GM15510 (cell line): Measurements from ENCODE around the gene KRT81.

Experiments used
- POLR2A ChIP-seq: IDR thresholded peaks from 3 replicates; pipeline ENCODE4 v1.6.1; 2011; ENCODE audit warnings: borderline replicate concordance; ENCODE audit not compliant: insufficient read length; ENCODE audit errors: extremely low read depth

Gene KRT81

DNA sequence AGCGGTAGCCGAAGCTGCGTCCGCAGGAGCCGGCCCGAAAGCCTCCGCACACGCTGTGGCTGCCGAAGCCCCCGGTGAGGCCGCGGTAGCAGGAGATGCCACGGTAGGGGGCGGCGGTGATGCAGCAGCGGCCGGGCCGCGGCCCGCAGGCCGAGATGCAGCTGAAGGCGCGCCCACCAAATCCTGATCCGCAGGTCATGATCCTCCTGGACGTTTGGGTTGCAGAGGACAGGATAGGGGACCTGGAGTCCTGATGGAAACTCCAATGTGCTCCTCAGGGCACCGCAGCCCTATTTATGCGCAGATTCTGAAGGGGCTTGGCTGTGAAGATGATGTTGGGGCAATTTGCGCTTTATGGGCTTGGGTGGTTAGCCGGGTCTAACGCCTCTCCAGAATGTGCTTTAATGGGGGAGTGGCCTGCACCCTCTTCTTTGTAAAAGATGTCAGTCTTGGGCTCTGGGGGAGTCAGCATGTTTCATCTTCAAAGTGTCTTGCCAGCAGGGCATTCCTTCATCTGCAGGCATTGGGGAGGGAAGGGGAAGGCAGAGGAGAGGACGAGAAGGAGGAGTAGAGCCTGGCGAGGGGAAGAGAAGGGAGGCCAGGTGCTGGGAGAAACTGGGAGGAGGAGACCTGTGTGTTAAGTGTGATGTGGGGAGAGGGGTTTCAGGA is at the start of gene KRT81:
Gene KRT81, minus strand, starts transcription at position 268 of the 669 bp plus-strand sequence. Its CDS starts 69 bp downstream, at position 199.
- TF ChIP-seq POLR2A, result no peak

DNA sequence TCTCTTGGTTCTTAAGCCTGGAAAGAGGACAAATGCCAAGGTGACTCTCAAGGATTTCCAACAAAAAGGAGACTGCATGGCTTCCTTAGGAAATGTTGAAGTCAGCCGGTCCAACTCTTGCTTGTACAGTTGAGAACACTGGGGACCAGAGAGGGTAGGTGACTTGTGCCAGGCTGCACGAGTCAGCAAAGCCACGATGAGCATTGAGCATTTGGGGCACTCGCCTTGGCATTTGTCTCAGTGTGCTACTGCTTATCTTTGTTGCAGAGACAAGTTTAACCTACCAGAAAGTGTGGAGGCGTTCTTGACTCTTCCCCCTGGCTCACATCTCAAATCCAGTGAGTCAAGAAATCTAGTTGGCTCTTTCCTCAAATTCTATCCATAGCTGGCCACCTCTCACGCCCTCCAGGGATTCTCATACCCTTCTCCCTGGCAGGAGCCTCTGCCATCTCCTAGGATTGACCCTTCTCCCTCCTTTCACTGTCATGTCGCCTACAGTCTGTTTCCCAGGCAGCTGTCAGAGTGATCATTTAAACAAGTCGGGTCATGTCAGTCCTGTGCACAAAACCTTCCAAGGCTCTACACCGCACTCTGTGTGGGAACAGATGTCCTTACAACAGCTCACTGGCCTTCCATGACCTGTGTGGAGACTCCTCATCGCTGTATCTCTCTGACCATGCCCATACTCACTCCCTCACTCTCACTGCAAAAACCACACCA is 47.1 kb upstream of the KRT81 start:
- TF ChIP-seq POLR2A, result no peak

DNA sequence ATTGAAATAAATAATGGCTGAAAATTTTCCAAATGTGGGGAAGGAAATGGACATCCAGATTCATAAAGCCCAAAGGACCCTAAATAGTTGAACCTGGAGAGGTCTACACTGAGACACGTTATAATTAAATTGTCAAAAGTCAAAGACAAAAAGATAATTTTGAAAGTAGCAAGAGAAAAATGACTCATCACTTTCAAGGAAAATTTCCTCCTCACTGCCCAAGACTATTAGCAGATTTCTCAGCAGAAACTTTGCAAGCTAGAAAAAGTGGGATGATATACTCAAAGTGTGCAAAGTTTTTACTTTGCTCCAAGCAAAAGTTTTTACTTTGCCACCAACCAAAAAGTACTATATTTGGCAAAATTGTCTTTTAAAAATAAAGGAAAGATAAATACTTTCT is 45.7 kb upstream of the KRT81 start:
- TF ChIP-seq POLR2A, result no peak

DNA sequence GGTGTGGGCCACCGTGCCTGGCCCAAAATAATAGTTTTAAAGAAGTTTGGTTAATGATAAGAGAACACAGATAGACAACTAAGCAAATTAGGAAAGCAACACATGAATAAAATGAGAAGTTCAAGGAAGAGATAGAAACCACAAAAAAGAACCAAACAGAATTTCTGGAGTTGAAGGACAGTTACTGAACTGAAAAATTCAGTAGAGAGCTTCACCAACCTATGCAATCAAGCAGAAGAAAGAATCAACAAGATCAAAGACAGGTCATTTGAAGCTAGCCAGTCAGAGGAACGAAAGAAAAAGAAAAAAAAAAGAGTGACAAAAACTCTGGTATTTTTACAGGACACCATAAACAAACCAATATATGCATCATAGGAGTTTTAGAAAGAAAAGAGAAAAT is 45.3 kb upstream of the KRT81 start:
- no peak for TF ChIP-seq POLR2A

DNA sequence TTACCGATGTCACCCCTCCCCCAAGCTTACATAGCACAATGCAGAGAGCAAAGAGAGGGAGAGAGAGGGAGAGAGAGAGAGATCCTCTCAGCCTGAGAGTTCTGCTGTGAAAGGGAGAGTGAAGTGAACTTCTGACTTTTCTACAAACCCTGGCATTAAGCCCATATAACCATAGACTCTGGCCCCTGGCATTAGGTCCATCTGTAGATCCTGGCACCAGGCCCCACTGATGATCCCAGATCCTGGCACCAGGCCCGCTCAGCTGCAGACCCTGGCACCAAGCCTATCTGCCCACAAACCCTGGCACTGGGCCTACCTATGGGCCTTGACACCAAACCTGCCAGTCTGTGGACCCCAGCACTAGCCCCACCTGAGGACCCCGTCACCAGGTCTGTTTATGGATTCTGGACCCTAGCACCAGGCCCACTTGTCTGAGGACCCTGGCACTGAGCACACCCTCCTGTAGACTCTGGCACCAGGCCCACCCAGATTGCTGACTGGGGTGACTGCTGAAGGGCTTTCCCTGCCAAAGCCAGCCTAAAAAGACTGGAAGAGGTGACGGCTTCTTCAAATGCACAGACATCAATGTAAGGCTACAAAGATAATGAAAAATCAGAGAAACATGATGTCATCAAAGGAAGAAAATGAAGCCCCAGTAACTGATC is 44.4 kb upstream of the KRT81 start:
- no peak for TF ChIP-seq POLR2A

DNA sequence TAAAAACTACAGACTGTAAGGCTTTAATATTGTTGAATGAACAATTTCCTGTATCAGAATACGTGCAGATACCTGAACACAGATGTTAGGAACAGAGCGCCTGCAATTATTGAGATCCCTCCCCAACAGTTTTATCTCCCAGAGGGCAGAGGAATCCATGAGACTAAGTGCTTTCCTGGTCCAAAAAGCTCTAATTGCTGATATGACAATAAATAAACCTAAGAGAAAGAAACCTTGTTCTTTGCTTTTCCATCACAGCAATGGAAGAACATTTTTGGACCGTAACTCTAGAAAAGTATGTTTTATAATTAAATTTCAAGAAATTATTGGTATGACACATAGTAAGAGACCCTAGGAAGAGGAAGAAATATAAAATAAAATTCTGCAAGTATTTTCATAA is 42.9 kb upstream of the KRT81 start:
- TF ChIP-seq POLR2A, result no peak

DNA sequence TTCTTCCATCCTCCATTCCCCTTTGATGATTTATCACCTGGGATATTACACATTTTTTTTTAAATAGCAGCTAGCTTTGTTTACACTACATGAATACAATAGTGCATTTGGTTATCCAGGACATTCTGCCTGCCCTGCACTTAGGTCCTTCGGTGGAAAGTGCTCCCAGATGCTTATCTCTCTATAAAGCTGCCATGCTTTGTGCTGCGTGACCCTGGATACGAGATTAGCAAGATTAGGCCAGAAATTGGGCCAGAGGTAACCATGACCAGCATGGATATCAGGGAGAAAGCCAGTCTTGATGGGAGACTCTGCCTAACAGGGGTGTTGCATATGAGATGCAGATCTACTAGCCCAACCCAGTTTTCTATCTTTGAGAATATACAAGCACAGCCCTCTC is 42.0 kb upstream of the KRT81 start:
- TF ChIP-seq POLR2A, result no peak

DNA sequence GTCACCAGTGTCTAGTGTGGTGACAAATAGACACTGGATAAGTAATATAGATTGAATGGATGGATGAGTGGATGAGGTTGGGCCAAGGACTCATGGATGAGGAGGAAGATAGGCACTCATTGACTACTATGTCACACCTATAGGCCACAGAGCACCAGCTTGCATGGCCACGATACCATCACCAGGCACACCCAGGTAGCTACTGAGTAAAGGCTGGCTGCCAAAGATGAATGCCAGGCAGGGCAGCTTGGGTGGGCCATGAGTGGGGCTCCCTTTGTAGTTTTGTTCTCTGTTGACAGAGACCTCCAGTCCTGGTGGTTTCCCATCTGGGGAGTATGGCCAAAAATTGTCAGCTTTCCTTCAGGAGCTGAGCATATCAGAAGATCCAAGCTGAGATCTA is 41.0 kb upstream of the KRT81 start:
- TF ChIP-seq POLR2A, result no peak

DNA sequence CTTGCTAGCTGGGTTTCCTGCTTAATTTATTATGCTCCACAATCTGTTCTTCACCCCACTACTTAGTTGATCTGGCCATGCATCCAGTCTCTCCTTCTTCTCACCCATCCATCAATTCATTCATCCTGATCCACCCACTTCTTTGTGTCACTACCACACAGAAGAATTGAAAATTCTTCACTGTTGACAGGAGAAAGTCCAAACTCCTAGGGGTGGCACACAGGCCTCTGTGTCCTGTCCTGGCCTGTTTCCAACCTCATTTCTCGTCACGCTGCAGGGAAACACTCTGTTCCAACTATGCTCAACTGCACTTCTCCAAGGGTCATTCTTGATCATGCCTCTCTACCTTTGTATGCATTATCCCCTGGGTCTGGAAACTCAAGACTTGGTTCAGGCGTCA is 40.5 kb upstream of the KRT81 start:
- no peak for TF ChIP-seq POLR2A

DNA sequence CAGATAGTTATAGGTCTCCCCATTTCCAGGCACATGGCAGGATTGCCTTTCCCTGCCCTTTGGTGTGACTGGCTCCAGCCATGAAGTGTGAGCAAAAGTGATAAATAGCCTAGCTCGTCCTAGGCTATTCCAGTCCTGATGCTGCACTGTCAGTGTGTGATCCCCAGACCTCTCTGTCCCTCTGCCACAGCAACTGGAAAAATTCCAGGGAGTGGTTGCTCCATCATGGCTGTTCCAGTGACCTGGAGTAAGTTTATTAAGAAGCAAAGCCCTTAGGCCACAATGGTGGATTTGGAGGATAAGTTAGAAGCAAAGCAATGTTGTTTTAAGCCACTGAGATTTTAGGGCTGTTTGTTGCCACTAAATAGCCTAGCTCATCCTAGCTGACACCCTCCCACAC is 39.7 kb upstream of the KRT81 start:
- TF ChIP-seq POLR2A, result no peak

DNA sequence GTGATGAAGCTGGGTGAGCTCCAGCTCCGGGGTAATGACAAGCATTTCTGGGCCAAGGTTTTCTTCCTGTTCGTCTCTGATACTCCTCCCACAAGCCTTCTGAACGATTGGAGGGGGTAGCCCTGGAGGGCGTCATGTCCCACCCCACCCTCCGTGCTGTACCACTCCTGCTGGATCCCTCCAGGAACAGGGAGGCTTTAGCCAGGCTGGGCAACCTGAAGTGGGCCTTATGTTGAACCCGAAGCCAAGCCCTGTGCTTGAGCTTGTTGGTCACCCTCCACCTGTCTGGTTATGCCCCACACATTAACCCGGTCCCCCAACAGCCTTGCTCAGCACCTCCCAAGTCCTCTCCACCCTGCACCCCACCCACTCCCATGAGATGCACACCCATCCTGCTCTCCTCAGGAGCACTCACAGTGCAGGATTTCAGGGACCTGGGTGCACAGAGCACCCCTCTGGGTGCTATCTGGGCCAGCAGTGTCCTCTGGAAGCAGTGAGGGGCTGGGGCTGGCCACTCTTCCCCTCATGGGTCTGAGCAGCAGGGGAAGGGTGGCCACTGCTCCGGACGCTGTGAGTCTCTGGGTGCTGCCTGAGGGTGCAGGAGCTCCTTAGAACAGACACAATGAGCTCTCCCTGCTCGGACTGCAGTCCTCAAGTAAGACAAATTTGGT is 36.6 kb upstream of the KRT81 start:
- no peak for TF ChIP-seq POLR2A

DNA sequence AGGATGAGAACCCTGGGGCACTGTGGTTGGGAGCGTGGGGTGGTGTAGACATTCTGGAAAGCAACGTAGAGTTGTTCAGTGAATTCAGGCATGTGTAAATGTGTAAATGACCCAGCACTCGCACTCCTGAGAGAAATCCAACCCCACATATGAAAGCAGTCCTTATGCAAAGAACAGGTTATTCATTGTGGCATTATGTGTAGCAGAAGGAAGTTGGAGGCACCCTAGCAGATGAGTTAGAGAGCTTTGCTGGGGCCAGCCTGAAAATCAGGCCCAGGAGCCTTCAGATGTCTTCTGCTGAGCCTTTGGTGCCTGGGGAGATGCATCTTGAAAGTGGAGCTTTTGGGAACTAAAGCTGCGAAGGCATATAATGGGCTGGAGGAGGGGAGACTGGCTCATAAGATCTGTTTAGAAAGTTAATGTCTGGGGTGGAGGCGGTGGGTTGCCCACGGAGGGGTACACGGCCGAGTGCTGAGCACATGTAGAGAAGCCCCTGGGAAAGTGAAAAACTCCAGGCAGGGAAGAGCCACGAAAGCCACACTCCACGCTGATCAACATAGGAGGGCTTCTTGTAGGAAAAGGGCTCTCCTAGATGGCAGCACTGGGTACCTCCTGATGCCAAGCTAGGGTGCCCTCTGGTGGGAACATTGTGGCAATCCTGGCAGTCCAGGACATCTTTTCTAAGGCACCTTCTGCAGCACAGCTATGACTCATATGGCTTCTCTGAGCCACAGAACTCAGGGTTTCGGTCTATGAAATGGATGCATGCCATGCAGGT is 35.9 kb upstream of the KRT81 start:
- TF ChIP-seq POLR2A, result no peak

DNA sequence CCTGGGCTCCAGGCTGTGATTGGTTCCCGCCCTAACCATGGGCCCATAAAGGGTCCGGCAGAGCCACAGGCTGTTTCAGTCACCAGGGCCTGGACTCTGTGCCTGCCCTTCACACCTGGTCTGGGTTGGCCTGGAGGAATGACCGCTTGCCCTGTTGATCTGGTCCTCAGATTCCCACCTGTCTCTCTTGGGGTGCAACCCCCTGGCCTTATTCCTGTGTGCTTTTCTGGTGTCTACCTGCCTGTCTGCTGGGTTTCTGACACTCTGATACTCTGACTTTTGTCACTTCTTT is 32.8 kb upstream of the KRT81 start:
- no peak for TF ChIP-seq POLR2A

DNA sequence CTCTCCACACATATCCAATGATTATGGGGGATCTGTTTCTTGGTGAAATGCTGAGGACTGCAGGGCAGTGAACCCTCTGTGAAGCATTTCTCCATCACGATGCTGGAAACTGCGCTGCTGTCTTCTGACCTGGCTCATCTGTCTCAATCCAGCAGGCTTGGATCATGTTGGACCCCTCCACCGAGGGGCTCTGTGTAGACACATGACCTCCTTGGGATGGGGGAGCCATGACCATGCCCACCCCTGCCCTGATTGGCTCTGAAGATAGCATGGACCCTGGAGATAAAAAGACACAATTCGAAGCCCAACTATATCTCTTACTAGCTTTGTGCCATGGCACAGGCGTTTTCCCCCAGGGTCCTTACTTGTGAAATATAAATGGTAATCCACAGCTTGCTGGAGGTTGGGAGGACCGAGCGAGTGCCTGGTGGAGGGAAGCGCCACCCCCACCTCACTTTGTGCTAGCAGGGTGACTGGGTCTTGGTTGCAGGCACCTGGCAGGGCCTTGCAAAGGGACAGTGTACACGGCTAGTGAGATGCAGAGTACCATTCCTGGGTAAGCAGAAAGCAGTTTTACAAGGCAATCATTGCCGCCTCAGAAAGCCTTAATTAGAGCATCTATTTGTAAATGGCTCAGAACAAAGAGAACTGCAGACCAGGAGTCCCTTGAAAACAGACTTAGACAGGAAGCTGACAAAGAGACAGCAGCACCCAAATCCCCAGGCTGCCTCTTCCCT is 32.2 kb upstream of the KRT81 start:
- TF ChIP-seq POLR2A, result no peak
